Medulla oblongata (tissue), 1 donor: Measurements from ENCODE around the gene CORO2B.

ENCODE experiments used
- DNase-seq: peaks from one replicate; pipeline ENCODE4 v3.0.0-alpha.2; 2015; ENCODE audit errors: extremely low spot score

CORO2B gene

GRCh38 chr15:68589783-68590710, 11.3 kb downstream of the CORO2B start:
- DNase-seq, result peak; percentile 86

GRCh38 chr15:68590721-68591389, 12.1 kb downstream of the CORO2B start:
- no peak for DNase-seq

GRCh38 chr15:68592054-68592453, 13.3 kb downstream of the CORO2B start:
- DNase-seq, result no peak

- no peak for DNase-seq
These were observed 13.8 kb downstream of the CORO2B start for GRCh38 chr15:68592544-68592943.

- peak; percentile 73 for DNase-seq
These were observed 14.5 kb downstream of the CORO2B start for GRCh38 chr15:68593341-68593740.

GRCh38 chr15:68593828-68594532, 15.2 kb downstream of the CORO2B start:
- DNase-seq, result no peak

- peak; percentile 19 for DNase-seq
These were observed 15.9 kb downstream of the CORO2B start for GRCh38 chr15:68594533-68595259.

- no peak for DNase-seq
These were observed 16.4 kb downstream of the CORO2B start for GRCh38 chr15:68595260-68595564.

- DNase-seq, result no peak
These were observed 17.0 kb downstream of the CORO2B start for GRCh38 chr15:68595761-68596160.

- DNase-seq, result no peak
These were observed 17.9 kb downstream of the CORO2B start for GRCh38 chr15:68596691-68597090.

- DNase-seq, result no peak
These were observed 18.8 kb downstream of the CORO2B start for GRCh38 chr15:68597581-68597980.

- no peak for DNase-seq
These were observed 19.7 kb downstream of the CORO2B start for GRCh38 chr15:68598171-68599152.

GRCh38 chr15:68599153-68599545, 20.4 kb downstream of the CORO2B start:
- DNase-seq, result no peak

- DNase-seq, result peak; percentile 83
These were observed 20.8 kb downstream of the CORO2B start for GRCh38 chr15:68599560-68600071.

GRCh38 chr15:68601206-68602197, 22.7 kb downstream of the CORO2B start:
- no peak for DNase-seq

GRCh38 chr15:68602459-68603215, 23.8 kb downstream of the CORO2B start:
- no peak for DNase-seq

- DNase-seq, result no peak
These were observed 24.4 kb downstream of the CORO2B start for GRCh38 chr15:68603216-68603595.

GRCh38 chr15:68603951-68604350, 25.2 kb downstream of the CORO2B start:
- DNase-seq, result no peak
